ENCODE measurements around the gene THADA.

Gene THADA

GRCh38 chr2:43370705-43371104 lies 225.1 kb downstream of the THADA start:
- DNase-seq (ENCODE audit: low read depth): peak; percentile 29
- no peak for TF ChIP-seq CTCF (conservative IDR thresholded peaks at IDR 0.05; ENCODE audit: low read depth, low read length)
- no peak overlapping the region for H3K4me3 ChIP-seq (ENCODE audit: low read depth, low read length)

GRCh38 chr2:43370146-43370545 lies 225.7 kb downstream of the THADA start:
- DNase-seq (ENCODE audit: low read depth): no peak
- H3K4me3 ChIP-seq (ENCODE audit: low read depth, low read length): no peak overlapping the region
- TF ChIP-seq CTCF (conservative IDR thresholded peaks at IDR 0.05; ENCODE audit: low read depth, low read length): no peak

DNA sequence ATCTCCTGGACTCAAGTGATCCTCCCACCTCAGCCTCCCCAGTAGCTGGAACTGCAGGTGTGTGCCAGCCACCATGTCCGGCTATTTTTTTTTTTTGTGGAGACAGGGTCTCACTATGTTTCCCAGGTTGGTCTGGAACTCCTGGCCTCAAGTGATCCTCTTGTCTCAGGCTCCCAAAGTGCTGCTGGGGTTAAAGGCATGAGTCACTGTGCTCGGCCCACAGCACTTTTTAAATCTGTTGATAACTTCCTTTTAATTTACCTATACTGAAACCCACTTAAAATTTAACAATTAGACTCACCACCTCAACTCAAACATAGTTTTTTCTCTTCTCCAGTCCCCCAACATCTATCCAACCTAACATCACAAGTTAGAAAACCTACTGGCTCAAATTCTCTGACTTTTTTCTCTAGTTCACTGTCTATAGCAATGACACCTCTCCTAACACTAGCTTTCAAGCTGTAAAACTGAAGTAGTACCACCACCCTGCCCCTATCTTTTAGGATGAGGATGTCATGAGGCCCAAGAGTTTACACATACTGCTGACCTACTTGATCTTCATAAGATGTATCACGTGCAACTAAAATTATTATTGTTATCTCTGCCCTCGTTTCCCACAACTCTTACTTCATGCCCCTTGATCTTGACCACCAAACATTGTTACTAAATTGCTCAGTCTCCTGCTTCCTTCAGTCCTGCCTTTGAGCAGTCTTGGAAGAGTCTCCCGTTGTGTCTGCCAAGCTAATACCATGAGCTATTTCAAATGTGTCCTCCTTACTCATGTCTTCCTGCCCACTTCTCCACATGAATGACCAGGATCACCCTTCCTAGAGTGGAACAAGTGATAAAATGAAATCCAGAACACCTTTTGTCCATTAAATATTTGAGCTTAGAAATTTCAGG lies 227.1 kb downstream of the THADA start:
- TF ChIP-seq CTCF (conservative IDR thresholded peaks at IDR 0.05; ENCODE audit: low read depth, low read length): no peak
- no peak for DNase-seq (ENCODE audit: low read depth)
- H3K4me3 ChIP-seq (ENCODE audit: low read depth, low read length): no peak overlapping the region

GRCh38 chr2:43367012-43367782 lies 228.6 kb downstream of the THADA start:
- no peak for DNase-seq (ENCODE audit: low read depth)
- TF ChIP-seq CTCF (conservative IDR thresholded peaks at IDR 0.05; ENCODE audit: low read depth, low read length): no peak
- H3K4me3 ChIP-seq (ENCODE audit: low read depth, low read length): no peak overlapping the region

DNA sequence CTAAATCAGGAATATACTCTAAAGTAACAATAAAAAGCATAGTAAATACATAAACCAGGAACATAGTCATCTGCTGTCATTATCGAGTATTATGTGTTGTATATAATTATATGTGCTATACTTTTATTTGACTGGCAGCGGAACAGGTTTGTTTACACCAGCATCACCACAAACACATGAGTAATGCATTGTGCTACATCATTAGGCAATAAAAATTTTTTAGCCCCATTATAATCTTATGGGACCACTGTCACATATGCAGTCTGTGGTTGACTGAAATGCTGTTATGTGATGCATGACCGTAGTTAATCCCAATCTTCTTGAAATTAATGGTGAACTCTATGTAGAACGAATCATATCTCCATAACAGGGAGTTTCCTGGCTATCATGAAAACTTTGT lies 232.7 kb downstream of the THADA start:
- DNase-seq (ENCODE audit: low read depth): no peak
- H3K4me3 ChIP-seq (ENCODE audit: low read depth, low read length): no peak overlapping the region
- TF ChIP-seq CTCF (conservative IDR thresholded peaks at IDR 0.05; ENCODE audit: low read depth, low read length): no peak

GRCh38 chr2:43361286-43361685 lies 234.6 kb downstream of the THADA start:
- no peak overlapping the region for H3K4me3 ChIP-seq (ENCODE audit: low read depth, low read length)
- no peak for TF ChIP-seq CTCF (conservative IDR thresholded peaks at IDR 0.05; ENCODE audit: low read depth, low read length)
- DNase-seq (ENCODE audit: low read depth): no peak
